HS-5 (cell line): ENCODE data around the gene GNB1.
"Not testable (repeated sequence)": the region's sequence is repeated elsewhere in the genome, so short reads cannot be mapped to it uniquely, and the experiment has no call there.

Experiments used
- DNase-seq: peaks from one replicate; pipeline ENCODE4 v3.0.0-alpha.2; 2012; ENCODE audit warnings: low read depth

The GNB1 gene

DNA sequence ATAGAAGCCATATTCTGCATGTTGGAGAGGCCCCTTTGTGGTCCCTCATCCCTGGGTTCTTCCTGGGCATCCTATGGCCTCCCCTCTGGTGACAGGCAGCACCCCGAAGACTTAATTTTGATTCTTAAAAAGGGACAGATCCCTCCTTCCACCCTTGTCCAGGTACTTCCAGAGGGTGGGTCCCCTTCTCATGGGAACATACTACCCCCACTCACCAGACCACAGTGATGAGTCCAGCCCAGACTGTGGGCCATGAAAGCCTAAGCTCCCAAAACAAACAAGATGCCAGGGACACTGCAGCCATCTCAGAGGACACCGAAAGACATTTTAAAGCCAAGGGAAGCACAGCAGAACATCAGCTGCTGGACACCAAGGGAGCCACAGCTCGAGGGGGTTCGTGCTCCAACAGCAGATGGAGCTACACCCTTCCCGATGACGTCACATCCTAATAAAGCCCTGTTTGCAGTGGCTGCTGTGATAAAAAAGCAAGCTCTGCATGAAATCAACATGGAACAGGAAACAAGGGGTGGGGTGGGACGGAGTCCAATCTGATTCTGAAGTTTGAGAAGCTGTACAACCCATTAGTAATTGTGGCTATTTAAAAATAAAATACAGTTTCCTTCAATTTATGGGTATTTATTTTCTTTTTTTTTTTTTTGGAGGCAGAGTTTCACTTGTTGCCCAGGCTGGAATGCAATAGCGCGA lies 32.4 kb downstream of the GNB1 start:
- no peak for DNase-seq

DNA sequence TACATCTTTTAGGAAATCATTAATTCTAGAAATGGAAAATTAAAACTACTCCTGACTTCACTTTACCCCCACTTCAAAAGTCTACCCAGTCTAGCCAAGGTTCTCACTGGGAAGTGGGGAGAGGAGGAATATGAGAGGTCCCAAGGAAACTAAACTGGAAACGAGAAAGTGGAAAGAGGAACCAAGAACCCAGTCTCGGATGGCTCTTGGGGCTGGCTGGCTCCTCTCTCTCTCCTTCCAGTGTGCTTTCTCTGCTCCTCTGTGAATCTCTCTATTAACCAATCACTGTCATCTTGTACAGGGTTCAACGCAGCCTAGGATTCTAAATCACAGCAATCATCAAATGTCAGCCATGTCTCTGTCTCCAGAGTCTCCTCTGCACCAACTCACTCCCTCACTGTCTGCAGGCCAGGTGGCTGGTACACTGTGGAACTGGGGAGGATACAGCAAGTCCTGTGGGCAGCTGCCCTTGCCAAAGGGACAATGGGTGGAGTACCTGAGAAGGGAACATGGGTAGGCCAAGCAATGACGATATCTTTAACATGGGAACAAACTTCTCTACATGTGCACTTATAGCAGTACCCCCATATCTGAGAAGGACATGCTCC lies 33.7 kb downstream of the GNB1 start:
- DNase-seq, result no peak

- DNase-seq, result not testable (repeated sequence)
Measured at GRCh38 chr1:1856161-1856560, 34.7 kb downstream of the GNB1 start.

DNA sequence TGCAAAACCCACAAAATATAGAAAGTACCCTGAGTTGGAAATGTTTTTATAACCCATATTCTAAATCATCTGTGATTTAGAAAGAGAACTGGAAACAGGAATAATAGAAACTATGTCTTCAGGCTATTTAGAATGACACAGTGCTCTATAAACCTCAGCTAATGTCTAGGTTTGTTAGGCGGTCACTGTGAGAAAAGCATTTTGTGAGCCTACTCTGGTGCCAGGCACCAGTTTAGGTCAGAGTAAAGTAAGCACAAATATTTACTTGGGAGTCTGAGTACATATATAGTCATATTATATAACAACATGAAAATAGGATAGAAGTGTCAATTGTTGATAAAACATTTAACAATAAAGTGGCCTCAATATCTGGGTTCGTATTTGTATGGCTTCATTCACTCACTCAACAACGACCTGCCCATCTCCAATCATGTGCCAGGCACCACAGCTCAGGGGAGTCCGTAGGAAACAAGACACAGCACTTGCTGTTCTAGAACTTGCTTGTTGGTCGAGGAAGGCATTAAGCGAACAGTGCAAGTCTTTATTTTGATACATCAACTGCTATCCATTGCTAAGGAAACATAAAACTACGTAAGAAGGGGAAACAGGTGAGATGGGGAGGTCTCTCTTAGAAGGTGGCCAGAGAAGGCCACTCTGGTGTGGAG lies 37.2 kb downstream of the GNB1 start:
- no peak for DNase-seq

- no peak for DNase-seq
Measured at GRCh38 chr1:1852619-1853414, 38.1 kb downstream of the GNB1 start.

- DNase-seq, result no peak
Measured at GRCh38 chr1:1847890-1848289, 43.0 kb downstream of the GNB1 start.

- DNase-seq, result no peak
Measured at GRCh38 chr1:1847061-1847850, 43.6 kb downstream of the GNB1 start.

- no peak for DNase-seq
Measured at GRCh38 chr1:1846386-1846918, 44.4 kb downstream of the GNB1 start.

GRCh38 chr1:1842360-1843146 lies 48.3 kb downstream of the GNB1 start:
- DNase-seq, result no peak

- no peak for DNase-seq
Measured at GRCh38 chr1:1841575-1841995, 49.3 kb downstream of the GNB1 start.

- no peak for DNase-seq
Measured at GRCh38 chr1:1839311-1839965, 51.4 kb downstream of the GNB1 start.

GRCh38 chr1:1836119-1836518 lies 54.8 kb downstream of the GNB1 start:
- DNase-seq, result no peak

DNA sequence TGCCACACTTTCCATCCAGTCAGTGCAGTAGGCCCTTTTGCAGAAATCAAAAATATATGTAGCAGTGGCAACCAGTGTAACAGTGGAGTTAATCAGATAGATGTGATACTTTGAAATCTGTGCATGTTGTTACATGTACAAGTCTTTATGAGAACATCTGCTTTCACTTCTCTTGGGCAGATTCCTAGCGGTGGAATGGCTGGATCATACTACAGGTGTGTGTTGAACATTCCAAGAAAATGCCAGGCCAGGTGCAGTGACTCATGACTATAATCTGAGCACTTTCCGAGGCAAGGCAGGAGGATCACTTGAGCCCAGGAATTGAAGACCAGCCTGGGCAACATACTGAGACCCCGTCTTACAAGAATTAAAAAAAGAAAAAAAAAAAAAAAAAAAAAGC lies 55.3 kb downstream of the GNB1 start:
- no peak for DNase-seq

GRCh38 chr1:1833916-1834325 lies 57.0 kb downstream of the GNB1 start:
- no peak for DNase-seq

DNA sequence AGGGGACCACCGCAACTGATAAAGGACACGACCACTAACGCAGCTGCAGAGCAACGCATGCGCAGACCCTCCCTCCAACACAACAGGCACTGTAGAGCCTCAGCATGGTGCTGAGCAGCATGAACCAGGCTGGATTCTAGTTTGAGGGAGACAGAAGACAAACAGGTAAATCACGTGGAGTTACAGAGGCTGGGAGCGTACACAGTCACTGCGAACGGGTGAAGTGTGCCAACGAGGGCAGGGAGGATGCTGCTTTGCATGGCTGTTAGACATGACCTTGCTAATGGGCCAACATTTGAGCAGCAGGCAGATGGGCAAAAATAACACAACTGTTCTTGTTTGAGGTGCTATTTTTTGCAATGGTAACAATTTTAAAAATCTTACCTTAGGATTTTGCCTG lies 57.4 kb downstream of the GNB1 start:
- no peak for DNase-seq

GRCh38 chr1:1832820-1833219 lies 58.1 kb downstream of the GNB1 start:
- DNase-seq, result peak; percentile 10

DNA sequence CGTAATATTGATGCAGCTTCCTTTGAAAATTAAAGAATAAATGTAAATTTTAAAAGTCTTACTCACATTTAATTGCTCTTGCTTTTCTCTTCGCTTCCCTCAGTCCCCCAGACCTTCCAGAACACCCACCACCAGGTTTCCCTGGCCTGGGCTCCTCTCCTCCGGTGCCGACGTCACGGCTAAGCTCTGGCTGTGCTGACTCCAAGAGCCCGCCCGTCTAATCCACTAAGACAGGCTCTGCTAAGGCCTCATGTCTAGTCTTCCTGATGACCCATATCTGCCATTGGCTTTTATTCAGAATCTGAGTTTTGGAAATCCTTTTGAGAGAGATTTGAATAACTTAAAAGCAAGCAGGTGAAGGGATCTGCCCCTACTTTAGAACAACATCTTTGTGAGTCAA lies 58.7 kb downstream of the GNB1 start:
- no peak for DNase-seq

GRCh38 chr1:1827089-1827848 lies 63.6 kb downstream of the GNB1 start:
- DNase-seq, result no peak

GRCh38 chr1:1826356-1827088 lies 64.4 kb downstream of the GNB1 start:
- no peak for DNase-seq
